ENCODE measurements around the gene RTN1. TPM values are rescaled to one million over a fixed set of nuclear protein-coding genes. Genes with fewer than 3 reads are reported as not detected.

Gene RTN1
- total and polyA plus RNA-seq, 10 of the 15 experiments (the other 5 are each of a cell fraction or from before 2014, with no cell fraction given) = 0.03 to 0.55 (median 0.13) TPM; not detected in 4

DNA sequence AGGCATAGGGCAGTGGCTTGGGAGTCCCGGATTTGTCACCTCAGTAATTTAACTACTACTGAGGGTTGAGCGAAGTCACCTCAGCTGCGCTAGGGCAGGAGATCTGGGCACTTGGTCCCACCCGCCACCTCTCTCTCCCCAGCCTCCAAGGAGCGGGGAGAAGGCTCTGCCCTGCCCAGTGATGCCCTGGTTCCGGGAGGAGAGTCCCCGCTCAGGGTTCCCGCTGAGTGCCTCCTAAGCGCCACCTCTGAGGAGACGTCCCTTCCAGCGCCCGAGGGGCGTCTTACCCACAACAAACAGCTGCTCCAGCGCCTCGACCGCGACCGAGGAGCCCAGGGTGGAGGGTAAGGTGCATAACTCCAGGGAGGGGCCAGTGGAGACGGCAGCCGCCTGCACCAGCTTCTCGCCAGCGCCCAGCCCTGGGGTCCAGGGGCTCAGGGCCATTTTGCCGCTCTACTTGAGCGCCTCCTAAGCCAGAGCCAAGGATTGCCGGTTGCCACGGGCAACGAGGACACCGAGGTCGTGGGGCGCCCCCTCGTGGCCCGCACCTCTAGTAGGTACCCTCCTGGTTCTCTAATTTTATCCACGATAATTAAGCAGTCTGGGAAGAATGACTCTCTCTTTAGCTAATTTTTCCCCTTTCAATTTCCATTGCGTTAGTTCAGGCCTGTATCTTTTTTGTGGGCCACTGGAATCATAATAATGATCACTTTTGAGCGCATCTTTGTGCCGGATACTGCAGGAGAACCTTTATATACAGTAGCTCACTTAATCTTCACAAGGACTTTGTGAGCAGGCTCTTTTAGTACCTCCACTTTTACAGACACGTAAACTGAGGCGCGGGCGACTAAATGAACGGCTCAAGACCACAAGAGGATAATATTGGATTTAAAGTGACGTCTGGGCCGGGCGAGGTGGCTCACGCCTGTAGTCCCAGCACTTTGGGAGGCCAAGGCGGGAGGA, 294.0 kb downstream of the RTN1 start, which contains the start of gene CCDC175:
CCDC175 (minus strand) TSS at position 481 of the 963 bp plus-strand sequence; CDS start at position 444, 37 bp downstream.
- Histone ChIP-seq H3K9ac (ENCODE audit: control insufficient read depth, insufficient read depth, low read length) (no peak within 1 kb of the TSS), H3K27me3 (replicated peaks in 1 of 2; ENCODE audit: control insufficient read depth in 2 of 2, insufficient read depth in 2 of 2, low read length in 1 of 2) (peaks cover 0 to 5% of the 10 kb centered on the region in 2 experiments; a peak in 3 of 4 replicates), H4K20me1 (ENCODE audit: control insufficient read depth, insufficient read depth) (no peaks in the 10 kb centered on the region), H3K36me3 (ENCODE audit: control insufficient read depth in 2 of 2, insufficient read depth in 2 of 2, low read length in 1 of 2) (no peaks in the 10 kb centered on the region), H3K27ac (ENCODE audit: control insufficient read depth, insufficient read depth) (no peak within 1 kb of the TSS), H3K9me3 (replicated peaks; ENCODE audit: control insufficient read depth, insufficient read depth, low read length) (no peaks in the 10 kb centered on the region), H3K4me2 (ENCODE audit: control insufficient read depth, insufficient read depth) (peak within 1 kb of the TSS; percentile 93), H3K79me2 (ENCODE audit: control insufficient read depth, insufficient read depth, low read length) (no peaks in the 10 kb centered on the region), H2AFZ (ENCODE audit: control insufficient read depth, low read depth, low read length) (peak within 1 kb of the TSS; percentile 78), H3K4me1 (ENCODE audit: control insufficient read depth, insufficient read depth, low read length) (no peaks in the 10 kb centered on the region; the same call in 1 of the 2 replicates), H3K4me3 (peak within 1 kb of the TSS; percentile 52; the same call in 1 of the 2 replicates)
- ChIA-PET RAD21 (ENCODE audit: unreplicated experiment) (interaction anchor here (0.6 to 3.1 kb wide), 10 partner anchors 12 to 132 kb away, joined by 3 to 13 read pairs (median 4); partner anchors contain the start of genes JKAMP and L3HYPDH), CTCF (interaction anchor here (0.6 to 8.7 kb wide), 34 partner anchors 8 to 1075 kb away, joined by 3 to 147 read pairs (median 4); partner anchors contain the start of genes JKAMP and L3HYPDH), SMC1A (ENCODE audit: uncharacterized antibody, unreplicated experiment) (interaction anchor here (0.6 to 4.1 kb wide), 13 partner anchors 66 to 608 kb away, joined by 3 to 29 read pairs (median 3); no protein-coding TSS in a partner anchor), POLR2A (no interaction called here)
- peak; percentile 7 for DNase-seq (ENCODE audit: low read depth, low spot score)
- BruUV-seq (replicated peaks) = no TSS peak
- FAIRE-seq = no peak
- in situ Hi-C loops (cut with MboI) (loop anchor here (5.0 kb wide), 1 partner anchor 449 kb away; no protein-coding TSS in a partner anchor), intact Hi-C loops (cut with micrococcal nuclease; ENCODE audit: unreplicated experiment) (loop anchor here (1.0 to 5.0 kb wide), 4 partner anchors 70 to 548 kb away; no protein-coding TSS in a partner anchor)
- 9% methylated on average over 46 of the region's 46 CpGs for WGBS (ENCODE audit: insufficient coverage, insufficient replicate concordance, low lambda C conversion rate, missing lambda C conversion rate)
- ATAC-seq = peak; percentile 99
- TF ChIP-seq, protein P1, sequence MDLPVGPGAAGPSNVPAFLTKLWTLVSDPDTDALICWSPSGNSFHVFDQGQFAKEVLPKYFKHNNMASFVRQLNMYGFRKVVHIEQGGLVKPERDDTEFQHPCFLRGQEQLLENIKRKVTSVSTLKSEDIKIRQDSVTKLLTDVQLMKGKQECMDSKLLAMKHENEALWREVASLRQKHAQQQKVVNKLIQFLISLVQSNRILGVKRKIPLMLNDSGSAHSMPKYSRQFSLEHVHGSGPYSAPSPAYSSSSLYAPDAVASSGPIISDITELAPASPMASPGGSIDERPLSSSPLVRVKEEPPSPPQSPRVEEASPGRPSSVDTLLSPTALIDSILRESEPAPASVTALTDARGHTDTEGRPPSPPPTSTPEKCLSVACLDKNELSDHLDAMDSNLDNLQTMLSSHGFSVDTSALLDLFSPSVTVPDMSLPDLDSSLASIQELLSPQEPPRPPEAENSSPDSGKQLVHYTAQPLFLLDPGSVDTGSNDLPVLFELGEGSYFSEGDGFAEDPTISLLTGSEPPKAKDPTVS (IDR thresholded peaks at IDR 0.05; ENCODE audit: low read depth, low read length) = no peak
- TF ChIP-seq, protein P2, sequence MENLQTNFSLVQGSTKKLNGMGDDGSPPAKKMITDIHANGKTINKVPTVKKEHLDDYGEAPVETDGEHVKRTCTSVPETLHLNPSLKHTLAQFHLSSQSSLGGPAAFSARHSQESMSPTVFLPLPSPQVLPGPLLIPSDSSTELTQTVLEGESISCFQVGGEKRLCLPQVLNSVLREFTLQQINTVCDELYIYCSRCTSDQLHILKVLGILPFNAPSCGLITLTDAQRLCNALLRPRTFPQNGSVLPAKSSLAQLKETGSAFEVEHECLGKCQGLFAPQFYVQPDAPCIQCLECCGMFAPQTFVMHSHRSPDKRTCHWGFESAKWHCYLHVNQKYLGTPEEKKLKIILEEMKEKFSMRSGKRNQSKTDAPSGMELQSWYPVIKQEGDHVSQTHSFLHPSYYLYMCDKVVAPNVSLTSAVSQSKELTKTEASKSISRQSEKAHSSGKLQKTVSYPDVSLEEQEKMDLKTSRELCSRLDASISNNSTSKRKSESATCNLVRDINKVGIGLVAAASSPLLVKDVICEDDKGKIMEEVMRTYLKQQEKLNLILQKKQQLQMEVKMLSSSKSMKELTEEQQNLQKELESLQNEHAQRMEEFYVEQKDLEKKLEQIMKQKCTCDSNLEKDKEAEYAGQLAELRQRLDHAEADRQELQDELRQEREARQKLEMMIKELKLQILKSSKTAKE (IDR thresholded peaks at IDR 0.05; ENCODE audit: low read depth, poor library complexity, severe bottlenecking) = no peak
- TF ChIP-seq SMC3 (IDR thresholded peaks at IDR 0.05; ENCODE audit: borderline replicate concordance, low read length) = peak; percentile 62
- no peak for TF ChIP-seq ETV6 (conservative IDR thresholded peaks at IDR 0.05 in 1 of 2, IDR thresholded peaks at IDR 0.05 in 1 of 2; ENCODE audit: borderline replicate concordance in 1 of 2, low read depth in 1 of 2)
- TF ChIP-seq RAD21 (IDR thresholded peaks at IDR 0.05; ENCODE audit: insufficient read depth, low read depth, low read length) = peak; percentile 75
- TF ChIP-seq ZNF217 (IDR thresholded peaks at IDR 0.05) = no peak
- TF ChIP-seq ZNF207 (IDR thresholded peaks at IDR 0.05; ENCODE audit: borderline replicate concordance) = no peak
- peak; percentile 92 for TF ChIP-seq BMI1 (IDR thresholded peaks at IDR 0.05; ENCODE audit: borderline replicate concordance)
- TF ChIP-seq EP300 (IDR thresholded peaks at IDR 0.05; ENCODE audit: borderline replicate concordance in 1 of 2, control insufficient read depth in 1 of 2, low read depth in 2 of 2, low read length in 2 of 2) = no peak
- TF ChIP-seq FOXM1 (IDR thresholded peaks at IDR 0.05; ENCODE audit: low read depth, low read length) = 0 out of 2 replicates have a peak, but pooled peaks have one; percentile 16
- no peak for TF ChIP-seq IRF4 (IDR thresholded peaks at IDR 0.05; ENCODE audit: low read depth, low read length)
- TF ChIP-seq LARP7 (IDR thresholded peaks at IDR 0.05) = peak; percentile 39; the same call in 1 of the 2 replicates
- TF ChIP-seq, protein P3, sequence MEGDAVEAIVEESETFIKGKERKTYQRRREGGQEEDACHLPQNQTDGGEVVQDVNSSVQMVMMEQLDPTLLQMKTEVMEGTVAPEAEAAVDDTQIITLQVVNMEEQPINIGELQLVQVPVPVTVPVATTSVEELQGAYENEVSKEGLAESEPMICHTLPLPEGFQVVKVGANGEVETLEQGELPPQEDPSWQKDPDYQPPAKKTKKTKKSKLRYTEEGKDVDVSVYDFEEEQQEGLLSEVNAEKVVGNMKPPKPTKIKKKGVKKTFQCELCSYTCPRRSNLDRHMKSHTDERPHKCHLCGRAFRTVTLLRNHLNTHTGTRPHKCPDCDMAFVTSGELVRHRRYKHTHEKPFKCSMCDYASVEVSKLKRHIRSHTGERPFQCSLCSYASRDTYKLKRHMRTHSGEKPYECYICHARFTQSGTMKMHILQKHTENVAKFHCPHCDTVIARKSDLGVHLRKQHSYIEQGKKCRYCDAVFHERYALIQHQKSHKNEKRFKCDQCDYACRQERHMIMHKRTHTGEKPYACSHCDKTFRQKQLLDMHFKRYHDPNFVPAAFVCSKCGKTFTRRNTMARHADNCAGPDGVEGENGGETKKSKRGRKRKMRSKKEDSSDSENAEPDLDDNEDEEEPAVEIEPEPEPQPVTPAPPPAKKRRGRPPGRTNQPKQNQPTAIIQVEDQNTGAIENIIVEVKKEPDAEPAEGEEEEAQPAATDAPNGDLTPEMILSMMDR (IDR thresholded peaks at IDR 0.05 in 2 of 3, conservative IDR thresholded peaks at IDR 0.05 in 1 of 3; ENCODE audit: control insufficient read depth in 2 of 3, extremely low read depth in 1 of 3, insufficient read depth in 1 of 3, low read depth in 3 of 3, low read length in 3 of 3) = peak; percentile 80 to 88 (median 85)
- no peak for TF ChIP-seq HDAC6 (IDR thresholded peaks at IDR 0.05; ENCODE audit: unreplicated experiment)
- TF ChIP-seq YY1 (IDR thresholded peaks at IDR 0.05; ENCODE audit: low read depth, low read length) = peak; percentile 74
